Dendritic cell treated with granulocyte-macrophage colony-stimulating factor and Interleukin-4, amounts not matched to agents 40 ng/mL and 50 ng/mL, for 4 days (primary cell): ENCODE measurements around the gene MCC.
"Not testable (repeated sequence)": the region's sequence is repeated elsewhere in the genome, so short reads cannot be mapped to it uniquely, and the experiment has no call there.

ENCODE experiments used
- H3K27ac Mint-ChIP-seq: one replicate; pipeline ENCODE4 v1.8.0; 2022; ENCODE audit warnings: mild to moderate bottlenecking, mixed read lengths
- H3K27me3 Mint-ChIP-seq: one replicate; pipeline ENCODE4 v1.8.0; 2022; ENCODE audit warnings: mild to moderate bottlenecking, mixed read lengths
- H3K36me3 Mint-ChIP-seq: one replicate; pipeline ENCODE4 v1.8.0; 2022; ENCODE audit warnings: low read depth, mixed read lengths
- H3K4me1 Mint-ChIP-seq: one replicate; pipeline ENCODE4 v1.8.0; 2022; ENCODE audit warnings: low read depth, mixed read lengths
- H3K4me3 Mint-ChIP-seq: one replicate; pipeline ENCODE4 v1.8.0; 2022; ENCODE audit warnings: mild to moderate bottlenecking, moderate library complexity, mixed read lengths
- H3K9me3 Mint-ChIP-seq: one replicate; pipeline ENCODE4 v1.8.0; 2022; ENCODE audit warnings: mixed read lengths
- intact Hi-C: fragments of 100-400 bp; cut with micrococcal nuclease; formaldehyde crosslinking; loops from one replicate; pipeline ENCODE4 v1.15.0; 2022

MCC gene

GRCh38 chr5:113474100-113474728 lies 14.0 kb downstream of the MCC start:
- intact Hi-C loops, result no loop called here
- Mint-ChIP-seq H3K4me1 (no peaks in the 10 kb centered on the region), H3K36me3 (no peaks in the 10 kb centered on the region)

GRCh38 chr5:113463032-113463431 lies 25.2 kb downstream of the MCC start:
- intact Hi-C loops, result no loop called here
- H3K36me3 Mint-ChIP-seq, result no peaks in the 10 kb centered on the region
- H3K4me1 Mint-ChIP-seq, result no peaks in the 10 kb centered on the region
- H3K27ac Mint-ChIP-seq, result no peak overlapping the region
- H3K9me3 Mint-ChIP-seq, result no peaks in the 10 kb centered on the region
- H3K27me3 Mint-ChIP-seq, result peaks cover 19% of the 10 kb centered on the region
- H3K4me3 Mint-ChIP-seq, result no peak overlapping the region

More at GRCh38 chr5:113474100-113474728, 14.0 kb downstream of the MCC start:
- H3K27me3 Mint-ChIP-seq, result peaks cover 50% of the 10 kb centered on the region
- H3K9me3 Mint-ChIP-seq, result peaks cover 11% of the 10 kb centered on the region
- no peak overlapping the region for H3K27ac Mint-ChIP-seq
- H3K4me3 Mint-ChIP-seq, result no peak overlapping the region

- H3K4me1 Mint-ChIP-seq, intact Hi-C loops, H3K9me3 Mint-ChIP-seq, H3K36me3 Mint-ChIP-seq, H3K27me3 Mint-ChIP-seq, H3K27ac Mint-ChIP-seq, H3K4me3 Mint-ChIP-seq: not testable (repeated sequence)
Observed at GRCh38 chr5:113457106-113457505, 31.1 kb downstream of the MCC start.

GRCh38 chr5:113452941-113453340 lies 35.3 kb downstream of the MCC start:
- Mint-ChIP-seq H3K4me1 (no peaks in the 10 kb centered on the region), H3K4me3 (no peak overlapping the region), H3K9me3 (no peaks in the 10 kb centered on the region), H3K36me3 (no peaks in the 10 kb centered on the region), H3K27me3 (peaks cover 15% of the 10 kb centered on the region), H3K27ac (no peak overlapping the region)
- intact Hi-C loops, result no loop called here

GRCh38 chr5:113451797-113452196 lies 36.5 kb downstream of the MCC start:
- Mint-ChIP-seq H3K4me3 (no peak overlapping the region), H3K27ac (no peak overlapping the region), H3K36me3 (no peaks in the 10 kb centered on the region), H3K4me1 (no peaks in the 10 kb centered on the region), H3K27me3 (peaks cover 21% of the 10 kb centered on the region), H3K9me3 (no peaks in the 10 kb centered on the region)
- intact Hi-C loops, result no loop called here

GRCh38 chr5:113450929-113451328 lies 37.3 kb downstream of the MCC start:
- Mint-ChIP-seq H3K9me3 (no peaks in the 10 kb centered on the region), H3K36me3 (no peaks in the 10 kb centered on the region), H3K4me3 (no peak overlapping the region), H3K27ac (no peak overlapping the region), H3K4me1 (no peaks in the 10 kb centered on the region), H3K27me3 (peaks cover 21% of the 10 kb centered on the region)
- intact Hi-C loops, result no loop called here

GRCh38 chr5:113450462-113450861 lies 37.8 kb downstream of the MCC start:
- H3K9me3 Mint-ChIP-seq, result no peaks in the 10 kb centered on the region
- H3K27ac Mint-ChIP-seq, result no peak overlapping the region
- H3K36me3 Mint-ChIP-seq, result no peaks in the 10 kb centered on the region
- peaks cover 23% of the 10 kb centered on the region for H3K27me3 Mint-ChIP-seq
- H3K4me3 Mint-ChIP-seq, result no peak overlapping the region
- intact Hi-C loops, result no loop called here
- no peaks in the 10 kb centered on the region for H3K4me1 Mint-ChIP-seq

- Mint-ChIP-seq H3K4me3 (no peak overlapping the region), H3K36me3 (no peaks in the 10 kb centered on the region), H3K4me1 (no peaks in the 10 kb centered on the region), H3K27ac (no peak overlapping the region), H3K9me3 (no peaks in the 10 kb centered on the region), H3K27me3 (peaks cover 25% of the 10 kb centered on the region)
- intact Hi-C loops, result no loop called here
Observed at GRCh38 chr5:113448252-113448651, 40.0 kb downstream of the MCC start.

GRCh38 chr5:113447498-113448050 lies 40.7 kb downstream of the MCC start:
- H3K27ac Mint-ChIP-seq, result no peak overlapping the region
- H3K36me3 Mint-ChIP-seq, result no peaks in the 10 kb centered on the region
- no peaks in the 10 kb centered on the region for H3K4me1 Mint-ChIP-seq
- H3K4me3 Mint-ChIP-seq, result no peak overlapping the region
- H3K27me3 Mint-ChIP-seq, result peaks cover 29% of the 10 kb centered on the region
- H3K9me3 Mint-ChIP-seq, result no peaks in the 10 kb centered on the region
- intact Hi-C loops, result no loop called here

- no peak overlapping the region for H3K4me3 Mint-ChIP-seq
- intact Hi-C loops, result no loop called here
- H3K27ac Mint-ChIP-seq, result no peak overlapping the region
- H3K36me3 Mint-ChIP-seq, result no peaks in the 10 kb centered on the region
- H3K27me3 Mint-ChIP-seq, result peaks cover 31% of the 10 kb centered on the region
- no peaks in the 10 kb centered on the region for H3K9me3 Mint-ChIP-seq
- no peaks in the 10 kb centered on the region for H3K4me1 Mint-ChIP-seq
Observed at GRCh38 chr5:113446358-113446927, 41.8 kb downstream of the MCC start.

- H3K4me1 Mint-ChIP-seq, result no peaks in the 10 kb centered on the region
- H3K4me3 Mint-ChIP-seq, result no peak overlapping the region
- intact Hi-C loops, result no loop called here
- H3K27ac Mint-ChIP-seq, result no peak overlapping the region
- H3K27me3 Mint-ChIP-seq, result peaks cover 14% of the 10 kb centered on the region
- no peaks in the 10 kb centered on the region for H3K9me3 Mint-ChIP-seq
- no peaks in the 10 kb centered on the region for H3K36me3 Mint-ChIP-seq
Observed at GRCh38 chr5:113437111-113437510, 51.1 kb downstream of the MCC start.

GRCh38 chr5:113435575-113435974 lies 52.7 kb downstream of the MCC start:
- Mint-ChIP-seq H3K27me3 (peaks cover 11% of the 10 kb centered on the region), H3K4me3 (no peak overlapping the region), H3K9me3 (no peaks in the 10 kb centered on the region), H3K4me1 (no peaks in the 10 kb centered on the region), H3K36me3 (no peaks in the 10 kb centered on the region), H3K27ac (no peak overlapping the region)
- intact Hi-C loops, result no loop called here

GRCh38 chr5:113434889-113435288 lies 53.4 kb downstream of the MCC start, which contains the start of gene TSSK1B:
Gene TSSK1B, minus strand, starts transcription at chr5:113434989. Its CDS starts 150 bp downstream, at chr5:113434839.
- no peaks in the 10 kb centered on the region for H3K36me3 Mint-ChIP-seq
- peaks cover 10% of the 10 kb centered on the region for H3K27me3 Mint-ChIP-seq
- no peaks in the 10 kb centered on the region for H3K4me1 Mint-ChIP-seq
- no peak within 1 kb of the TSS for H3K27ac Mint-ChIP-seq
- intact Hi-C loops, result no loop called here
- no peak within 1 kb of the TSS for H3K4me3 Mint-ChIP-seq
- no peaks in the 10 kb centered on the region for H3K9me3 Mint-ChIP-seq

- Mint-ChIP-seq H3K27ac (no peak overlapping the region), H3K9me3 (no peaks in the 10 kb centered on the region), H3K36me3 (no peaks in the 10 kb centered on the region), H3K27me3 (peaks cover 9% of the 10 kb centered on the region), H3K4me3 (no peak overlapping the region), H3K4me1 (no peaks in the 10 kb centered on the region)
- intact Hi-C loops, result no loop called here
Observed at GRCh38 chr5:113433862-113434612, 54.2 kb downstream of the MCC start.
